Epidermal melanocyte (primary cell): ENCODE results near the gene MIOX.

Source experiments
- DNase-seq: peaks from one replicate; pipeline ENCODE4 v3.0.0; 2011; ENCODE audit warnings: low spot score; ENCODE audit not compliant: insufficient read length

Gene MIOX

DNA sequence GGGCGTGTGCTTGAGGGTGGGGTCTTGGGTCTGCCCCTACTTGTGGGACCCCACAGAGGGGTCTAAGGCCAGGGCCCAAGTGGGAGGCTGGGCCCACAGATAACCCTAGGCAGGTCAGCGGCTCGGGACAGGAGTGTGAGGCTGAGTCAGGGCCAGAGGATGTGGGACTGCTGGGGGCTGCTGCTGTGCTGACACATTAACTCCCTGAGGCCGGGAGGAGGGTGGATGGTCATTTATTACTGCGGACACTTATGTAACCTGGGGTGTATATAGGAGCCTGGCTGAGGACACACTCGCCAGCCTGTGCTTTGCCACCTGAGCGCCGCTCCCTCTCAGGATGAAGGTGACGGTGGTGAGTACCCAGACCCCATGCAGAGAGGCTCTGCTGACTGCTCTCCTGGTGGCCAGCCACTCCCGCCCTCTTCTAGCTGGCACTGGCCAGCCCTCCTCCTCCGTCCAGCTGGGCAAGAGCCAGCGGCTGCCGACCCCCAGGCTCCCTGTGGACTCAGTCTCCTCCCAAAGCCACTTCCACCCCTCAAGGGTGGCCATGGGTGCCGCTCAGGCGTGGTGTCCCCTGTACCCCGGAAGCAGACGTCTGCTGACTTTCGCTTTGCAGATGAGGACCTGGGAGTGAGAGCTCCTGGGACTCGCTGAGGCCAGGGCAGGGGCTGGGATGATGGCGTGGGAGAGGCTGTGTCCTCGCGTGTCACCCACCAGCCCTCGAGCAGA is at the start of gene MIOX:
Gene MIOX (plus strand): TSS at position 299 of the 729 bp plus-strand sequence. CDS start 39 bp downstream, at position 338.
- DNase-seq, result no peak

DNA sequence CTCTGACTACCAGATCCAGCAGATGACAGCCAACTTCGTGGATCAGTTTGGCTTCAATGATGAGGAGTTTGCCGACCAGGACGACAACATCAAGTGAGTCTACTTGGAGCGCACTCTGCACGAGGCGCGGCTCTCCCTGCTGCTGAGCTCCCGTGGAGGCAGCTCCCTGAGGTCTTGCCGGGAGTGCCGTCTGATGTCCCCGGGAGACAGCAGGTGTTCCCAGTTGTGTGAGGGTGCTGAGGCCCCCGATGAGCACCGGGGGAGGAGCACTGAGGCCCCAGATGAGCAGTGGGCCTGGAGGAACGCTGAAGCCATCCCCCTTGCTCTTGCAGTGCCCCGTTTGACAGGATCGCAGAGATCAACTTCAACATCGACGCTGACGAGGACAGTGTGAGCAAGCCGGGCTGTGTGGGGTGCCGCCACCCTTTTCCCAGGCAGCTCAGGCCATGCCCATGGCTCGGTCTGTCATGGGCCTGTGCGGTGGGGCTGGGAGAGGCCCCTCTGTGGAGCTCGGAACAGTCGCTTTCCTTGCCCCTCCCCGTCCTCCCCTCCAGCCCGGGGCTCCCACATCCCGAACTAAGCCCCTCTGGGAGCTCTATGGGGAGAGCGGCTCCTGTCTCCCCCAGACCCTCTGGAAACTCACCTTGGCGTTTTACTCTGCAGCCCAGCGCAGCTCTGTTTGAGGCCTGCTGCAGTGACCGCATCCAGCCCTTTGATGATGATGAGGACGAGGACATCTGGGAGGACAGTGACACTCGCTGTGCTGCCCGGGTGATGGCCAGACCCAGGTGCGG is 49.0 kb upstream of the MIOX start:
- DNase-seq, result no peak

DNA sequence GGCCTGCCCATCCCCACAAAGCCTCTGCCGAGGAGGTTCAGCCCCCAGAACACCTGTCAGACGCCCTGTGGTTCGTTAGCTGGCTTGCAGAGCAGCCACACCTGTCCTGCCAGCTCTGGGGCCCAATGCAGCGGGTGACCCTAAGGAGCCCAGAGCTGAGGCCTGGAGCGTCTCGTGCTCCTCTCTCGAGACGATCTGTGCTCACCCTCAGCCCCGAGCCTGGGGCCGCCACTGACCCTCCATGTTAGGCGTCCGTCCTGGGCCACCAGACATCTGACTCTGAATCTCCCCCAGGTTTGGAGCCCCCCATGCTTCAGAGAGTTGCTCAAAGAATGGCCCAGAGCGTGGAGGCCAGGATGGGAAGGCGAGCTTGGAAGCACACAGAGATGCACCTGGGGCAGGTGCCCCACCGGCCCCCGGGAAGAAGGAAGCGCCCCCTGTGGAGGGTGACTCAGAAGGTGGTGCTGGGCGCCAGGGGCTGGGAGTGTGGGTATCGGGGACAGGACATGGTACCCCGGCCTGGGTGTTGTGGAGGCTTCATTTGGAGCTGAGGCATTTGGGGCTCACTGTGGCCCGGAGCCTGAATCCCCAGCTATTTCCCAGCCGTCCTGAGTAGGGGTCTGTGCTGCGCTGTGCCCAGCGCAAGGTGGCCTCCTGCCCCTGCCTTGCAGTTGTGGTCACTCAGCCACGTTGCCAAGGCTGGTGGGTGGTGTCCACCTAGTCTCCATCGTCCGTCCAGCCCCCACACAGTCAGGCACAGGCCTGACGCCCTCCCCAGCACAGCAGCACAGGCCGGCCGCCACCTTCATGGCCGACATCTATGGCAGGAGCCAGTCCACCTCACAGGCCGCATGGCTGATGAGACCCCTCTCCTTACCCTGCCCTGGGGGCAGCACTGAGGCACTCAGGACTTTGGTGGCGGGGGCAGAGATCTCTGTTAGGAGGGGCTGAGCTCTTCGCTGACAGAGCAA is 48.1 kb upstream of the MIOX start:
- DNase-seq, result no peak

DNA sequence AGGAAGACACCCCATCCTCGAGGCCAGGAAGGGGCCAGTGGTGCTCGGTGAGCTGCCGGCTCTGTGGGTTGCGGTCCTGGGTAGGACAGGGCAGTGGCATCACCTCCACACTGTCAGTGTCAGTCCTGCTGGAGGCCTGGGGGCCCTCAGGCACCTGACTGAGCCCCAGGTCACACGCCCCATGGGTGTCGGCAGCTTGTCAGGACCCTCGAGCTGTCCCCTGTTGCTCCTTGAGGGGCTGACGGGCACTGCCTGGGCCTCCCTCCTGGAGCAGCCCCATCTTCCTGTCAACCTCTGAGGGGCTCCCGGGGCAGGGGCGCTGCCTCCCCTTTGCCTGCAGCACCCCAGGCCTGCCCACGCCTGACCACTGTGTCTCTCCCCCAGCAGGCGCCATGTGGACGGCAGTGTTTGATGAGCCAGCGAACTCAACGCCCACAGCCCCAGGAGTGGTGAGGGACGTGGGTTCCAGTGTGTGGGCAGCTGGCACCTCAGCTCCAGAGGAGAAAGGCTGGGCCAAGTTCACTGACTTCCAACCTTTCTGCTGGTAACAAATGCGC is 47.3 kb upstream of the MIOX start:
- no peak for DNase-seq

DNA sequence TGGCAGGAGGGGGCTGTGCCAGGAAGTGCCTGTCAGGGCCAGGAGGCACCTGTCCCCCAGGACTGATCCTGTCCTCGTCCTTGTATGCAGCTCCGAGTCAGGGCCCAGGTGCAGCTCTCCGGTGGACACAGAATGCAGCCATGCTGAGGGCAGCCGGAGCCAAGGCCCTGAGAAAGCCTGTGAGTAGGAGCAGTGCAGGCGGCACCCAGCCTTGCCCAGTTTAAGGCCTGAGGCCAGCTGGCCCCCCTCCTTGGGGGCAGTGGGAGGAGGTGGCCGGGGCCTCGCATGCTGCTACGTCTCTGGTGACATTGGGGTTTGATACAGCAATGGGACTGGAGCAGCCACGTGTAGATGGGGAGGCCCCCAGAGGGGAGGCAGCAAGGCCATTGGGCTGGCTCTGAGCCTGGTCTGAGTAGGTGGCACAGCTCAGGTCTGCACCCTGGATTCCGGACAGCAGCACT is 46.8 kb upstream of the MIOX start:
- DNase-seq, result no peak

DNA sequence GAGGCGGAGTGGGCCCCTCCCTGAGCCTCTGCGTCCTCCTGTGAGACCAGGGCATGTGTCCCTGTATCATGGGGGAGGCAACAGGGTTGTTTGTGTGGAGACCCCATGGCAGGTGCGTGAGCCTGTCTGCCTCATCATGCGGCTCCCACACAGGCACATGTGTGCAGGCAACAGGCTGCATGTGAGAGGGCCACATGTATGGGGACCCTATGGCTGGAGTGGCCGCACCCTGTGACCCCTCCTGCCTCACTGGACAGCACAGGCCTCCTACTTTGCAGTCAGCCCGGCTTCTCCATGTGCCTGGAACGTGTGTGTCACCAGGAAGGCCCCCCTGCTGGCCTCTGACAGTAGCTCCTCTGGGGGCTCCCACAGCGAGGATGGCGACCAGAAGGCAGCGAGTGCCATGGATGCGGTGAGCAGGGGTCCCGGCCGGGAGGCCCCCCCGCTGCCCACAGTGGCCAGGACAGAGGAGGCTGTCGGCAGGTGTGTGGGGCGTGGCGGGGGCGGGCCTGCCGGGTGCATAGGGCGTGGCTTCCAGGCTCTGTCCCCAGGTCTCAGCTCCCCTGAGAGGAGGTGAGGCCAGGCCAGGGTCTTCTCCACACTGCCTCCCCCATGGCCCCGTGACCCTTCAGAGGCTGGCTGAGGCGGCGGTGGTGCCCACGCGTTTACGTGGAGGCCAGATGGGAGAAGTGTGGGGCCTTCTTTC is 46.0 kb upstream of the MIOX start:
- DNase-seq, result no peak

DNA sequence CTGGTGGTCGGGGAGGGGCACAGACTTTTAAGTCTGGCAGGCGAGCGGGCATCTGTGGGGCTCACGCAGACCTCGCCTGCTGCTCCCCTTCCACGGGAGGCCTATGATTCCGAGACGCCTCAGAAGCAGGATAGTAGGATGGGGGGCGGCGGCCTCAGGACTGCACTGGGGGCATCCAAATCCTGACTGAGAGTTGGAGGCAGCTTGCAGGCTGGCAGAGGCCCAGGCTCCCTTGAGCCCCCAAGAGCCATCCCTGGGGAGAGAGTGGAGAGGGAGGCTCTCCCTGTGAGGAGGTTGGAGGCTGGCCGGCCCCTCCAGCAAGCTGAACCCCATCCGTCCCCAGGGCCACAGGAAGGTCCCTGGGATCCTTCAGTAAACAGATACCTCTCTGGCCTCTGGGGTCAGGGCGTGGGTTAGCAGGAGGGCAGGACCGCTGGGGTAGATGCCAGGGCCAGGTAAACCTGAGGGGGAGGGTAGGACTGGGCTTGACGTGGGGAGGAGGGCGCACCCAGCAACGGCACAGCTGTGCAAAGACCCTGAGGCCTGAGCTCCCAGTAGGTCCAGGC is 45.1 kb upstream of the MIOX start:
- no peak for DNase-seq

DNA sequence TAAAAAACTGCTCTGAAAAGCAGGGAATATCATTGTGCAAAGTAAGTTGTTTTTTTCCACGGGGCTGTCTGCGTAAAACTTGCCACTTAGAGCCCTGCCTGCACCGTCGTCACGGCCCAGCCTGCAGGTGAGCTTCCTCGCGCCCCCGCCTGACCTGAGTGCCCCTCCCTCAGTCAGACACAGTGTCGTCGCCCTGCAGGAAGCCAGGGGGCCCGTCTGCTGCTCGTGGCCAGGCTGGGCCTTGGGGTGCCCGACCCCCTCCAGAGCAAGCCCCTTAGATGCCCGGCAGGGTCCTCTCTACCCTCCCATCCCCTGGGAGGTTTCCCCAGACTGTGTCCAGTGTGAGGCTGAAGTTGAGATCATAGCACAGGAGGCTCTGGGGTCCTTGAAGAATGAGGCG is 43.5 kb upstream of the MIOX start:
- no peak for DNase-seq

DNA sequence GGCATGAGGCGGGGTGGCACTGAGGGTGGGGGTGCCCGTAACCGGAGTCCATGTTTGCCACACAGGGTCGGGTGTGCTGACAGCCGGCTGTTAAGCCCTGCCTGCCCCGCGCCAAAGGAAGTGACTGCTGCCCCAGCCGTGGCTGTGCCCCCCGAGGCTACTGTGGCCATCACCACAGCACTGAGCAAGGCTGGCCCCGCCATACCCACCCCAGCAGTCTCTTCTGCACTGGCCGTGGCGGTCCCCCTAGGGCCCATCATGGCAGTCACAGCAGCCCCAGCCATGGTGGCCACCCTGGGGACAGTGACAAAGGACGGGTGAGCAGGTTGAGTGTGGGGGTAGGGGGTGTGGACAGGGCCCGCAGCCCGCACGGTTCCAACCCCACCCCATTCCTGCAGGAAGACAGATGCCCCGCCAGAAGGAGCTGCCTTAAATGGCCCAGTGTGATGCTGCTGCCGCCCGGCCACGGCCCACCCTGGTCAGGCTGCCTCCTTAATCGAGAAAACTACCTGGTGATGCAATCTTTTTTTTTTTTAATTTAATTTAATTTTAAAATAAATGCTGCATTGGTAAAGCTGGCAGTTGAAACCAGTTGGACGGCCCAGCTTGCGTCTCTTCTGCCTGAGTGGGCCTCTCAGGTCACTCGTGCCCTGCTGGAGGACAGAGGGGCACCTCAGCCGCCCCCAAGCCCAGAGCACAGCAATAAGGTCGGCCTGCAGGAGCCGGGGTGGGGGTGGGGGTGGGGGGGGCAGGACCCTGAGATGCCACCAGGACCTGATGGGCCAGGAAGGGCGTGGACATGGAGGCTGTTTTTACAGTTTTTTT is 42.6 kb upstream of the MIOX start:
- DNase-seq, result no peak

DNA sequence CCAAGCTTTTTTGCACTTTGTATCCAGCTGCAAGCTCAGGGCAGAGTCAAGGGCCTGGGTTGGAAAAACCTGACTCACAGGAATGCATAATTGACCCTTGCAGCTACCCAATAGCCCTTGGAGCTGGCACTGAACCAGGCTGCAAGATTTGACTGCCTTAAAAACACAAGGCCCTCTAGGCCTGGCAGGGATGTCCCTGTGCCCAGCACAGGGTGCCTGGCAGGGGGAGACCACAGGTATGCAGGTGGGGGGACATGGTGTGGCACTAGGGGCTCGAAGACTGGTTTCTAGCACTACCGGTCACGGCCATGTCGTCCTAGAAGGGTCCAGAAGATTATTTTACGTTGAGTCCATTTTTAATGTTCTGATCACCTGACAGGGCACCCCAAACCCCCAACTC is 42.0 kb upstream of the MIOX start:
- DNase-seq, result no peak

DNA sequence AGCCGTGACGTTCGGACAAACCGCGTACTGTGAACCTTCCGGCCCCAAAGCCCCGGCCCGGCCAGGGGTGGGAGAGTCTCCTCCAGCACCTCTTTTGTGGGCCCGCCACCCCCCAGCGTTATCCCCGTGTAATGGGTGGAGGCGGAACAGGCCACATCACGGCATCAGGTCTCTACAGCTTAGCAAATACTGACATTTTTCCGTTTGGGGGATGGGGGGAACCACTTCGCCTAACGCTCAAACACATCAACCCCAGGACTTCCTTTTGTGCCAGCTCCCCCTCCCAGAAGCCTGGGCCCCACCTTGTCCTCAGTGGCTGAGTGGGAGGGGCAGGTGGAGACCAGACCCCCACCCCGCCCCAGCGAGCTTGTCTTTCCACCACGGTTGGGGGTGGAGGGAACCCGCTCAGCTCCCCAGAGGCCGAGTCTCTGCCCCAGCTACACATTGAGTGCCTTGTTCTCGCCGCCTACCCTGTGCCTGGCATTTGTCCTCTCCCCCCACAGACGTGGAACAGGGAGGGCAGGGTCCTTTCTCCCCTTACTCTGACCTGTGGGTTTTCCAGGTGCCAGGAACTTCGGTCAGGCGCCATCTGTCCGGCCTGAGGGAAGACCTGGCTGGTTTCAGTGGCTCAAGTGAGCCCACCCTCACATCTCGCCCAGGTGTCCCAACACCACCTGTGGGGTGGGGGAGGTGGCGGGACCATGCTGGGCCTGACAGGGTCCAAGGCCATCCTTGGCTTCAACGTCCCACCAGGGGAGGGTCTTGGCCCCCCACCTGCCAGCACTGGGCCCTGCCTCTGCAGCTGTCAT is 41.4 kb upstream of the MIOX start:
- DNase-seq, result no peak

DNA sequence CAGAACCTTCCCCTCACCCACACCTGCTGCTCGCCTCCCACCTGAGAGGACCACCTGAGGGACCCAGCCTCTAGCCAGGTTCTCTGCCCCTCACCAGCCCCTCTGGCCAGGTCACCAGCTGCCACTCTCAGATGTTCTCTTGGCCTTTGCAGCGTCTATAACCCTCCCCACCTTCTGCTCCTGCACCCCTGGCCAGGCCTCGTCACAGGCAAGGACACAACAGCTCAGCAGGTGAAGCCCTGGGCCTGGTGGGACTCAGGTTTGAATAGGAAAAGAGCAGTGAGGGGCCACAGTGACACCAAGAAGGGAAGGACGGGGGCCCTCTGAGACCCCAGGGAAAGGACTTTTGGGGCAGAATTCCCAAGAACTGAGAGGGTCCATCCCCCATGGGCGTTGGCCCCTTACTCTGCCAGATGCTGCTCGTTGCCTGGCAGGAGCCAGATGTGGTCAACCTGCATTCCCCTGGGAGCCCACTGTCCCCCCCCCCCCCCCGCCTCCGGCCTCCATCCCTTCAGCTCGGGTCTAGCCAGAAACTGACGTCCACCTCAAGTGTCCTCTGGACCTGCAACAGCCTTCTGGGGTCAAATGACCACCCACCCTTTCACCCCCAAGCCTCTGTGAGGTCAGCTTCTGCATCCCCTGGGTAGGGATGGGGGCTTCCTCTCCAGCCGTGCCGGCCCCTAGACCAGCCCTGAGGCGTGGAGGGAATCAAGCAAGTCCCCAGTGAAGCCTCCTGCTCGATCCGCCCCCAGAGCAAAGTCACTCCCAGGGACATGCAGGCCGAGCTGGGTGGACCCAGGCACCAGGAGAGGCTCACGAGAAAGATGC is 40.6 kb upstream of the MIOX start:
- no peak for DNase-seq

DNA sequence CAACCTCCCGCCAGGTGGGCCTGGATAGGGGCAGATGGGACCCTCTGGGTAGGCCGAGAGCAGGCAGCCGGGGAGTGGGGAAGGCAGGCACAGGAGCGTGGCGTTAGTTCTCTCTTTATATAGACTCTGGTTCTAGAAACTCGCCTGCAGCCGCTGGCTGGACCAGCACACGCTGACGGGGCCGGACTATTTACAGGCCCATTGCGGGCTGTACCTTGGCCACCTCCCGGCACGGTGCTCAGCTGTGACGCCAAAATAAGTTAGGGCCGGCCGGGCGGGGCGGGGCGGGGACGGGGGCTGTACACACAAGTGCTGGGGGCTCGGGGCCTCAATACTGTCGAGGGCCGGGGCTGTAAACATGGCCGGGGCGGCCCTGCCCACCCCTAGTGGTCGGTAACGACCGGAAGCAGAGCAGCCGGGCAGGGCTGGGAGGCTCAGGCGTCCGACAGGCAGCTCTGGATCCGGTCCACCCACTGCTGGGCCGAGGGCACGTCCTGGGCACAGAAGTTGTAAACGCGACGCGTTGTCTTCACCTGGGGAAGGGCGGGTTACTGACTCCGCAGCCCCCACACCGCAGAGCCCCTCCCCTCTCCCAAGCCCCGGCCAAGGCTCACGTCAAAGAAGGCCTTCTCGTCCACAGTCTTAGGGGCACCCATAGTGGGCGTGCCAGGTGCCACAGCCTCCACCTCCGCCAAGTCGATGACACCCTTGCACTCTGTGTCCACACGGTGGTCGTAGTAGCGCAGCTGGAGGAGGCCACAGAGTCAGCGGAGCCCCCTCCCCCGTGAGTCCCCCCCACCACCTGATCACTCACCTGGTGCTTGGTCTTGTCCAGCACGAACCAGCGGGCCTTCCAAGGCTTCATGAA is 39.7 kb upstream of the MIOX start:
- no peak for DNase-seq

DNA sequence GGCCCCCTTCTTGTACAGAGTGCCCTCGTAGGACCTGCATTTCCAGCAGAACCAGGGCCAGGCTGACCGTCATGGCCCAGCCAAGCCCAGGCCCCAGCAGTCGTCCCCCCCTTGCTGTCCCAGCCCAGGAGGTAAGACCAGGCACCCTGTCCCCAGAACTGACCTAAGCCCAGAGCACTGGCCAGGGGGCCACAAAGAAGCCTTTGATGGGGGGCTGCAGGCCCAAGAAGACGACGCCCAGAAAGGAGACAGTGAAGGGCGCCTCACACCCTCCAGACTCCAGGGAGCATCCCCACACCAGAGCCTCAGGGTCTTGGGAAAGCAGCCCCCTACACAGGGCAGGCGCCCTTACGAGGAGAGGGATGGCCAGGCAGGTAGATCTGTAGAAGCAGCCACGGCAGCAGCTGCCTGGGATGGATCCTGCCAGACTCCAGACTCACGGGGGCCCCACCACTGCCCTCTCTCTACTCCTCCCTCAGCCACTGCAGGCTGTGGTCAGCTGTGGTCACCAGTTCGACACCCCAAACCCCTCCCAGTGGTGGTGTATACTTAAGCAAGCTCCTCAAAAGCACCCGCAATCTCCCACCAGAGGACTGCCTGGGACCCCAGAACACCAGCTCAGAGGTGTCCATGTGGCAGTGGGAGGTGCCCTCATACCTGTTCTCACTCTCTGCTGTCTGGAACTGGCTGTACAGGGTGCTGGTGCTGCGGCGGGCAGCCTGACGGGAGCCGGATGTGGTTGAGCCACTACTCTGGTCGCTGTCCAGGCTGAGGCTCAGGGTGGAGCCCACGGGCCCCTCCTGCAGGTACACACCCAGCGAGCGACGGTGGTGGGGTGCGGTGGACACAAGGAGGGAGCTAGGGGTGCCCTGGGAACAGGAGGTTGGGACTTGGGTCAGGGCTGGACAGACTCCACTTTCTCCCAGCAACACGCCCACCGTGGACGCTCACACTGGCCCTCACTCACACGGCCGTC is 38.8 kb upstream of the MIOX start:
- no peak for DNase-seq

DNA sequence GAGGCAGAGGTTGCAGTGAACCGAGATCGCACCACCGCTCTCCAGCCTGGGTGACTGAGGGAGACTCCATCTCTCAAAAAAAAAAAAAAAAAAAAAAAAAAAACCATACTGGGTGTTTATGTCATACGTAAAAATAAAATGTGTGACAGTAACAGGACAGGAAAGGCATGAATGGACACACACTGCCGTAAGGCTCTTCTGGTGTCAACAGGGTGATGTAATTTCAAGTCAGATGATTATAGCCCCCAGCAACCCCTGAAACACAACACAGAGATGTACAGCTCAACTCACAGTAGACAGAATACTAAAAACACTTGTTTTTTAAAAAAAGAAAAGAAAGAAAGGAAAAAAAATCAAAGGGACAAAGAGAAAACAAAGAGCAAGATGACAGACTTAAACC is 34.0 kb upstream of the MIOX start:
- no peak for DNase-seq
